ENCODE data around the gene CACHD1. TPM values are rescaled to one million over a fixed set of nuclear protein-coding genes. Genes with fewer than 3 reads are reported as not detected.

Gene CACHD1
- total and polyA plus RNA-seq, 2 of the 4 experiments (the other 2 are of a cell fraction): 2.9 to 5.9 TPM

GRCh38 chr1:64530969-64531692 is 61.2 kb downstream of the CACHD1 start:
- H4K20me1 ChIP-seq (ENCODE audit: insufficient read depth, low read length): no peaks in the 10 kb centered on the region
- peaks cover 3% of the 10 kb centered on the region; the same call in 1 of the 2 replicates for H3K9me1 ChIP-seq (ENCODE audit: insufficient read depth, low read length)
- no peaks in the 10 kb centered on the region for H3K27me3 ChIP-seq (ENCODE audit: control insufficient read depth, insufficient read depth, low read length)
- peaks cover 0 to 3% of the 10 kb centered on the region in 2 experiments; a peak in 1 of 4 replicates for H3K79me1 ChIP-seq (ENCODE audit: low read depth in 1 of 2, low read length in 2 of 2)
- H3K14ac ChIP-seq (replicated peaks; ENCODE audit: low read depth, low read length): no peak overlapping the region
- no peak overlapping the region for H4K5ac ChIP-seq (ENCODE audit: low read depth, low read length)
- dilution Hi-C loops (cut with HindIII; ENCODE audit: low sequenced_read_pairs, unreplicated experiment) (no loop called here), in situ Hi-C loops (cut with MboI; ENCODE audit: low sequenced_read_pairs) (no loop called here), intact Hi-C loops (cut with micrococcal nuclease) (no loop called here)
- H4K91ac ChIP-seq (ENCODE audit: insufficient read depth, low read depth, low read length): no peak overlapping the region
- TF ChIP-seq CTCF (conservative IDR thresholded peaks at IDR 0.05; ENCODE audit: low read depth, low read length): no peak
- TF ChIP-seq SMC3 (IDR thresholded peaks at IDR 0.05; ENCODE audit: low read depth, low read length): no peak
- TF ChIP-seq POLR2A (IDR thresholded peaks at IDR 0.05; ENCODE audit: low read depth, low read length): no peak
- TF ChIP-seq RFX5 (IDR thresholded peaks at IDR 0.05; ENCODE audit: low read depth, low read length): no peak
- TF ChIP-seq MXI1 (IDR thresholded peaks at IDR 0.05; ENCODE audit: borderline replicate concordance, low read depth, low read length): no peak
- no peak for TF ChIP-seq FOS (IDR thresholded peaks at IDR 0.05; ENCODE audit: low read depth, low read length)
- TF ChIP-seq CEBPB (IDR thresholded peaks at IDR 0.05; ENCODE audit: low read depth, low read length): no peak
- TF ChIP-seq RAD21 (IDR thresholded peaks at IDR 0.05; ENCODE audit: low read length): no peak
- TF ChIP-seq, protein P1, sequence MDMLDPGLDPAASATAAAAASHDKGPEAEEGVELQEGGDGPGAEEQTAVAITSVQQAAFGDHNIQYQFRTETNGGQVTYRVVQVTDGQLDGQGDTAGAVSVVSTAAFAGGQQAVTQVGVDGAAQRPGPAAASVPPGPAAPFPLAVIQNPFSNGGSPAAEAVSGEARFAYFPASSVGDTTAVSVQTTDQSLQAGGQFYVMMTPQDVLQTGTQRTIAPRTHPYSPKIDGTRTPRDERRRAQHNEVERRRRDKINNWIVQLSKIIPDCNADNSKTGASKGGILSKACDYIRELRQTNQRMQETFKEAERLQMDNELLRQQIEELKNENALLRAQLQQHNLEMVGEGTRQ (IDR thresholded peaks at IDR 0.05; ENCODE audit: low read depth, low read length): no peak
- TF ChIP-seq MAFK (IDR thresholded peaks at IDR 0.05; ENCODE audit: low read depth, low read length): no peak
- TF ChIP-seq CHD1 (IDR thresholded peaks at IDR 0.05; ENCODE audit: low read depth, low read length): no peak
- TF ChIP-seq ELK1 (IDR thresholded peaks at IDR 0.05; ENCODE audit: borderline replicate concordance, low read depth, low read length): no peak
- TF ChIP-seq RCOR1 (IDR thresholded peaks at IDR 0.05; ENCODE audit: insufficient replicate concordance, low read length): no peak
- no peak for TF ChIP-seq MAZ (IDR thresholded peaks at IDR 0.05; ENCODE audit: borderline replicate concordance, low read depth, low read length)
- TF ChIP-seq NFE2L2 (IDR thresholded peaks at IDR 0.05; ENCODE audit: low read depth, low read length): no peak
- no peak for TF ChIP-seq BHLHE40 (IDR thresholded peaks at IDR 0.05; ENCODE audit: low read depth, low read length)
- no peaks in the 10 kb centered on the region for H3K9me3 ChIP-seq (ENCODE audit: control insufficient read depth, insufficient read depth, low read length)
- ChIA-PET CTCF (no interaction called here), POLR2A (ENCODE audit: unreplicated experiment) (no interaction called here)
- no peak overlapping the region for H3K4ac ChIP-seq (ENCODE audit: low read depth, low read length)
- H3K56ac ChIP-seq (ENCODE audit: extremely low read depth, insufficient read depth, low read length): no peak overlapping the region
- no peak overlapping the region for H2AFZ ChIP-seq (replicated peaks; ENCODE audit: low read length, poor library complexity)
- H3K36me3 ChIP-seq (ENCODE audit: control insufficient read depth, insufficient read depth, low read length): no peaks in the 10 kb centered on the region
- peaks cover 5% of the 10 kb centered on the region; the same call in 1 of the 2 replicates for H3K4me1 ChIP-seq (ENCODE audit: control insufficient read depth, insufficient read depth, low read length)
- H2BK15ac ChIP-seq (ENCODE audit: low read depth, low read length): no peak overlapping the region
- H2BK5ac ChIP-seq (ENCODE audit: low read depth, low read length, poor library complexity, severe bottlenecking): no peak overlapping the region
- H4K8ac ChIP-seq (ENCODE audit: low read depth in 2 of 2, low read length in 2 of 2): no peak overlapping the region
- H3K4me2 ChIP-seq (ENCODE audit: low read depth, low read length): no peak overlapping the region
- no peak overlapping the region for H3K23ac ChIP-seq (ENCODE audit: low read depth, low read length)
- ATAC-seq (ENCODE audit: low read depth) (no peak), DNase-seq (no peak)
- no peak overlapping the region for H2BK20ac ChIP-seq (ENCODE audit: low read depth, low read length)
- H2AK9ac ChIP-seq (replicated peaks; ENCODE audit: low read depth, low read length, poor library complexity): no peak overlapping the region
- no peak overlapping the region for H3K9ac ChIP-seq (ENCODE audit: low read depth, low read length)
- no peak overlapping the region for H3K4me3 ChIP-seq (ENCODE audit: insufficient read depth, low read depth, low read length)
- H3K18ac ChIP-seq (ENCODE audit: low read depth, low read length): no peak overlapping the region
- no peak overlapping the region for H2BK120ac ChIP-seq (ENCODE audit: low read depth, low read length)
- BruUV-seq (replicated peaks): no TSS peak
- H3K27ac ChIP-seq (ENCODE audit: insufficient read depth, low read length): no peak overlapping the region
- H2AK5ac ChIP-seq (ENCODE audit: low read depth, low read length): no peak overlapping the region
